Measurements from ENCODE around the gene MRPL22. TPM values are rescaled to one million over a fixed set of nuclear protein-coding genes. Genes with fewer than 3 reads are reported as not detected.
"Not testable (repeated sequence)": the region's sequence is repeated elsewhere in the genome, so short reads cannot be mapped to it uniquely, and the experiment has no call there.

MRPL22 gene
- total RNA-seq, 2 experiments from 2014 or later, result 88.3 to 92.2 TPM

DNA sequence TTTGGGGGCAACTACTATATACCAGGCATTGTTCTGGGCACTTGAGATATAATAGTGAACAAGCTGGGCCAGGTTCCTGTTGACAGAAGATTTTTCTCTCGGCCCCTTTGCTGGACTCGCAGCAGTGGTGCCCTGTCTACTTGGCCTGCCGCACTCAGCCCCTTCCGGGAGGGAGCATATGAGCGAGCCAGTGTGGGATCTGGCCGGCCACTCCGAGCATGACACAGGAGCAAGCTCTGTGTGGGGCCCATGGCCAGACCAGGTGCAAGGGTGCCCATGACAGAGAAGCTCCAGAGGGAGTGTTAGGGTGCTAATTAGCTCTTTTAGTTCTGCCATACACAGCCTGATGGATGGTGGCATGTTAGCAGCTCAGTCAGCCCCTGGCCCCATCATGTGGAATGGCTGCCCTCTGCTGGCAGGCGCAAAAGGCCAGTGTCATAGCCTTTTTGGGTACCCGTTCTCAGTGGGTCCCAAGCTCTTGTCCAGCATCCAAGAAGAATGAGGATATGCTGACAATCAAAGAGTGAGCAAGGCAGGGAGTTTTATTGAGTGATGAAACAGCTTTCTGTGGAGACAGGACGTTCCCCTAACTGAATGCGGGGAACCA lies 63.4 kb downstream of the MRPL22 start:
- Mint-ChIP-seq H3K4me3 (no peak overlapping the region), H3K27me3 (ENCODE audit: low read depth) (peaks cover 19% of the 10 kb centered on the region), H3K4me1 (ENCODE audit: low read depth) (no peaks in the 10 kb centered on the region), H3K9me3 (peaks cover 3% of the 10 kb centered on the region), H3K27ac (no peak overlapping the region), H3K36me3 (ENCODE audit: low read depth) (no peaks in the 10 kb centered on the region)
- CTCF ChIA-PET, result interaction anchor here (0.5 to 2.2 kb wide), 7 partner anchors 17 to 361 kb away, joined by 3 to 8 read pairs (median 4); no protein-coding TSS in a partner anchor
- intact Hi-C loops (cut with micrococcal nuclease), result loop anchor here (1.0 kb wide), 2 partner anchors 59 to 354 kb away; no protein-coding TSS in a partner anchor
- peak; percentile 45 for DNase-seq

DNA sequence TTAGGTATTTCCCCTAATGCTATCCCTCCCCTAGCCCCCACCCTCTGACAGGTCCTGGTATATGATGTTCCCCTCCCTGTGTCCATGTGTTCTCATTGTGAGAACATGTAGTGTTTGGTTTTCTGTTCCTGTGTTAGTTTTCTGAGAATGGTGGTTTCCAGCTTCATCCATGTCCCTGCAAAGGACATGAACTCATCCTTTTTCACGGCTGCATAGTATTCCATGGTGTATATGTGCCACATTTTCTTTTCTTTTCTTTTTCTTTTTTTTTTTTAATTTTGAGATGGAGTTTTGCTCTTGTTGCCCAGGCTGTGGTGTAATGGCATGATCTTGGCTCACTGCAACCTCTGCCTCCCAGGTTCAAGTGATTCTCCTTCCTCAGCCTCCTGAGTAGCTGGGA lies 65.4 kb downstream of the MRPL22 start:
- DNase-seq; CTCF ChIA-PET; H3K4me1 Mint-ChIP-seq (ENCODE audit: low read depth); H3K36me3 Mint-ChIP-seq (ENCODE audit: low read depth); intact Hi-C loops (cut with micrococcal nuclease); H3K9me3 Mint-ChIP-seq; H3K27me3 Mint-ChIP-seq (ENCODE audit: low read depth); H3K27ac Mint-ChIP-seq; H3K4me3 Mint-ChIP-seq: not testable (repeated sequence)

DNA sequence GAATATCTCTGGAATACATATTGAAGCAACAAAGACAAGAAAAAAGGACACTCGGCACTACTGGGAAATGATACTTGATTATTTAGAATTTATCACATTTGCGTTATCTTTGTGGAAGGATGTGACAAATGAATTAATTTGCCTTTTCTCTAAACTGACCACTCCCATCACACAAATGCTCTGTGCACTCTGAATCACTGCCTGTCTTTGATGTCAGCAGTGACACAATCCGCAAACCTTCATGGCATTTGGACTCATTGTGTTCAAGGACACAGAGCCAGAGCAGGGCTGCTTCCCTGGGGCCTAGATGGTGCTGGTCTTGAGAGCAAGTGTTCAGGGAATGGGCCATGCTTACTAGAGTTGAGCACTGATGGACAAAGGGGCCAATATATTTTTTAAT lies 67.8 kb downstream of the MRPL22 start:
- H3K27ac Mint-ChIP-seq, result no peak overlapping the region
- CTCF ChIA-PET, result no interaction called here
- intact Hi-C loops (cut with micrococcal nuclease), result no loop called here

DNA sequence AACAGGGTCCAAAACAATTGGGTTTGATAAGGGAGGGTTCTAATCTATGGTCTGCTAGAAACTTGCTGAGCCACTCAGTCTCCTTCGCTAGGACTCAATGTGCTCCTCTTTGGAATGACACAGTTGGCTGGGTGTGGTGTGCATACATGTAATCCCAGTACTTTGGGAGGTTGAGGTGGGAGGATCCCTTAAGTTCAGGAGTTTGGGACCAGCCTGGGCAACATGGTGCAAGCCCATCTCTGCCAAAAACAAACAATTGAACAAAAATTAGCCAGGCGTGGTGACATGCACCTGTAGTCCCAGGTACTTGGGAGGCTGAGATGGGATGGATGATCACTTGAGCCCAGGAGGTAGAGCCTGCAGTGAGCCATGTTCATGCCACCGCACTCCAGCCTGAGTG lies 70.0 kb downstream of the MRPL22 start:
- DNase-seq, result no peak
- Mint-ChIP-seq H3K9me3 (no peaks in the 10 kb centered on the region), H3K4me1 (ENCODE audit: low read depth) (no peaks in the 10 kb centered on the region), H3K27me3 (ENCODE audit: low read depth) (peaks cover 11% of the 10 kb centered on the region), H3K36me3 (ENCODE audit: low read depth) (no peaks in the 10 kb centered on the region), H3K27ac (no peak overlapping the region), H3K4me3 (no peak overlapping the region)
- CTCF ChIA-PET, result no interaction called here
- intact Hi-C loops (cut with micrococcal nuclease), result no loop called here

More for the DNA sequence above, 67.8 kb downstream of the MRPL22 start:
- Mint-ChIP-seq H3K4me1 (ENCODE audit: low read depth) (no peaks in the 10 kb centered on the region), H3K9me3 (peaks cover 3% of the 10 kb centered on the region), H3K27me3 (ENCODE audit: low read depth) (peaks cover 8% of the 10 kb centered on the region), H3K36me3 (ENCODE audit: low read depth) (no peaks in the 10 kb centered on the region), H3K4me3 (no peak overlapping the region)
- no peak for DNase-seq

DNA sequence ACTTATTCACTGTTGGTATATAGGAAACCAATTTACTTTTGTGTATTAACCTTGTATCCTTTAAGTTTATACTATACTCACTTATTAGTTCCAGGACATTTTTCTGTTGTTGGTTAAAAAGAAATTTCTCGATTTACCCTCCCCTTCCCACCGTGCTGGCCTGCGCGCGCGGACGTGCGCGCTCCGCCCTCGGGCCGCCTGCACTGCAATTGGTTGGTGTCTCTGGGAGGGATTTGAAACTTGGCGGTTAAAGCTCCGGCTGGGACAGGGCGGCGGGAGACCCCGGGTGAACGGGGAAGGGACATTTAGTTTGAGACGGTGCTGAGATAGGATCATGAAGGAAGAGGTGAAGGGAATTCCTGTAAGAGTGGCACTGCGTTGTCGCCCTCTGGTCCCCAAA lies 72.7 kb downstream of the MRPL22 start, which contains the start of gene KIF4B:
KIF4B (plus strand) TSS at position 230 of the 400 bp plus-strand sequence; CDS start at position 335, 105 bp downstream.
- Mint-ChIP-seq H3K9me3 (no peaks in the 10 kb centered on the region), H3K4me1 (ENCODE audit: low read depth) (no peaks in the 10 kb centered on the region), H3K36me3 (ENCODE audit: low read depth) (no peaks in the 10 kb centered on the region), H3K27me3 (ENCODE audit: low read depth) (peaks cover 21% of the 10 kb centered on the region), H3K27ac (no peak within 1 kb of the TSS), H3K4me3 (no peak within 1 kb of the TSS)
- CTCF ChIA-PET, result no interaction called here
- DNase-seq, result no peak
- intact Hi-C loops (cut with micrococcal nuclease), result no loop called here

DNA sequence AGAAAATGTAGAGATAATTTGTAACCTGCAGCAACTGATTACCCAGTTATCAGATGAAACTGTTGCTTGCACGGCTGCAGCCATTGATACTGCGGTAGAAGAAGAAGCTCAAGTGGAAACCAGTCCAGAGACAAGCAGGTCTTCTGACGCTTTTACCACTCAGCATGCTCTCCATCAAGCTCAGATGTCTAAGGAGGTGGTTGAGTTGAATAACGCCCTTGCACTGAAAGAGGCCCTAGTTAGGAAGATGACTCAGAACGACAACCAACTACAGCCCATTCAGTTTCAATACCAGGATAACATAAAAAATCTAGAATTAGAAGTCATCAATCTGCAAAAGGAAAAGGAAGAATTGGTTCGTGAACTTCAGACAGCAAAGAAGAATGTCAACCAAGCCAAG lies 74.4 kb downstream of the MRPL22 start:
- no peaks in the 10 kb centered on the region for H3K4me1 Mint-ChIP-seq (ENCODE audit: low read depth)
- intact Hi-C loops (cut with micrococcal nuclease), result no loop called here
- no peak overlapping the region for H3K27ac Mint-ChIP-seq
- no peak for DNase-seq
- H3K9me3 Mint-ChIP-seq, result no peaks in the 10 kb centered on the region
- CTCF ChIA-PET, result no interaction called here
- H3K4me3 Mint-ChIP-seq, result no peak overlapping the region
- H3K36me3 Mint-ChIP-seq (ENCODE audit: low read depth), result no peaks in the 10 kb centered on the region
- peaks cover 22% of the 10 kb centered on the region for H3K27me3 Mint-ChIP-seq (ENCODE audit: low read depth)

DNA sequence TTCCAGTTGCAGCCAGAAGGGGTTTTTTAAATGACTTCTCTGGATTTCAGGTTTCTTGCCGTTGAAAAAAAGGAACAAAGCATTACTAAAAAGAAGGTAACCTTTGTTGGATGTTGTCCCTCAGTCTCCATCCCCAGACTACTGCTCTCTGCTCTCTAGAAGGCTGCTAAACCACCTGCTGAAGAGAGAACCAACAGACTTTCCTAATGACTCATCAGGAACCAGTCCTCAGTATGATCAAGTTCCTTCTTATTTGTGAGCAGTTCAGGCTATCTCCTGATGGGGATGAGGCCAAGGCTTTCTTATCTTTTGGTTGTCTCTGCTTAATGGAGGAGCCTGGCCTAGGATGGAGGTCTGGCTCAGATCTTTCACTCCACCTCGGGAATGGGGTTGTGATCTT lies 76.7 kb downstream of the MRPL22 start:
- Mint-ChIP-seq H3K27me3 (ENCODE audit: low read depth) (peaks cover 20% of the 10 kb centered on the region), H3K27ac (no peak overlapping the region), H3K36me3 (ENCODE audit: low read depth) (no peaks in the 10 kb centered on the region), H3K9me3 (no peaks in the 10 kb centered on the region), H3K4me1 (ENCODE audit: low read depth) (no peaks in the 10 kb centered on the region), H3K4me3 (no peak overlapping the region)
- CTCF ChIA-PET, result no interaction called here
- intact Hi-C loops (cut with micrococcal nuclease), result no loop called here
- DNase-seq, result no peak

Other genes with a start within 250 kb of the MRPL22 start
- gene LARP1, start 185.7 kb upstream of the MRPL22 start, total RNA-seq, result 100 to 1,000 TPM; 200 to 203 TPM
- not detected for gene FAXDC2, start 90.5 kb upstream of the MRPL22 start, total RNA-seq
- 10 to 100 TPM; 63.5 to 65.3 TPM for gene CNOT8, start 82.4 kb upstream of the MRPL22 start, total RNA-seq
- 10 to 100 TPM; 20.1 to 23.3 TPM for gene GEMIN5, start 2.9 kb upstream of the MRPL22 start, total RNA-seq
- gene KIF4B, start 72.7 kb downstream of the MRPL22 start, total RNA-seq, result under 1 TPM; 0.05 to 0.10 TPM